ENCODE measurements around the gene TRAK2. TPM values are rescaled to one million over a fixed set of nuclear protein-coding genes. Genes with fewer than 3 reads are reported as not detected.
"Not testable (repeated sequence)": the region's sequence is repeated elsewhere in the genome, so short reads cannot be mapped to it uniquely, and the experiment has no call there.

TRAK2 gene
- total and polyA plus RNA-seq, 8 donors, result 8.2 to 46.8 (median 27.2) TPM

GRCh38 chr2:201440182-201440581, 11.1 kb downstream of the TRAK2 start:
- intact Hi-C loops (cut with DNase I; ENCODE audit: low total_unique reads), result no loop called here
- Histone ChIP-seq H3K4me1 (peaks cover 0 to 44% (median 17%) of the 10 kb centered on the region in 4 donors), H3K9me3 (no peaks in the 10 kb centered on the region), H3K27me3 (no peaks in the 10 kb centered on the region), H3K4me3 (no peak overlapping the region), H3K36me3 (no peaks in the 10 kb centered on the region), H3K27ac (no peak overlapping the region)
- no peak for TF ChIP-seq CTCF (IDR thresholded peaks at IDR 0.05)
- peak in 2 of 3 donors; percentile 28 to 47 for TF ChIP-seq POLR2AphosphoS5 (IDR thresholded peaks at IDR 0.05)
- TF ChIP-seq POLR2A (IDR thresholded peaks at IDR 0.05), result no peak
- DNase-seq, result peak; percentile 61 to 83
- 21 to 43% (median 30%) methylated on average over 1 of the region's 1 CpG for WGBS, 5 donors

- intact Hi-C loops (cut with DNase I; ENCODE audit: low total_unique reads); H3K4me3 ChIP-seq; H3K27ac ChIP-seq; H3K27me3 ChIP-seq; H3K36me3 ChIP-seq; DNase-seq; H3K9me3 ChIP-seq: not testable (repeated sequence)
- 80 to 100% (median 98%) methylated on average over 1 to 2 of the region's 3 CpGs for WGBS, 5 donors
- peaks cover 0 to 37% (median 14%) of the 10 kb centered on the region in 4 donors for H3K4me1 ChIP-seq
Observed at GRCh38 chr2:201439336-201439922, 11.8 kb downstream of the TRAK2 start.

- Histone ChIP-seq H3K4me3 (no peak overlapping the region), H3K4me1 (peaks cover 12 to 54% (median 31%) of the 10 kb centered on the region in 4 donors), H3K9me3 (no peaks in the 10 kb centered on the region), H3K27ac (no peak overlapping the region), H3K36me3 (no peaks in the 10 kb centered on the region), H3K27me3 (no peaks in the 10 kb centered on the region)
- WGBS, 5 donors, result 95 to 97% (median 96%) methylated on average over 2 of the region's 2 CpGs
- DNase-seq, result no peak
- TF ChIP-seq CTCF (IDR thresholded peaks at IDR 0.05) (no peak), POLR2A (IDR thresholded peaks at IDR 0.05) (no peak), EP300 (IDR thresholded peaks at IDR 0.05) (no peak), POLR2AphosphoS5 (IDR thresholded peaks at IDR 0.05) (no peak)
- intact Hi-C loops (cut with DNase I; ENCODE audit: low total_unique reads), result no loop called here
Observed at GRCh38 chr2:201436141-201436540, 15.1 kb downstream of the TRAK2 start.

GRCh38 chr2:201433394-201433995, 17.8 kb downstream of the TRAK2 start:
- H3K4me3 ChIP-seq, result no peak overlapping the region
- intact Hi-C loops (cut with DNase I; ENCODE audit: low total_unique reads), result no loop called here
- H3K27ac ChIP-seq, result peak overlapping the region in 2 of 5 donors; percentile 56 to 66
- H3K36me3 ChIP-seq, result no peaks in the 10 kb centered on the region
- peaks cover 8 to 41% (median 24%) of the 10 kb centered on the region in 4 donors for H3K4me1 ChIP-seq
- no peak for TF ChIP-seq CTCF (IDR thresholded peaks at IDR 0.05)
- TF ChIP-seq POLR2A (IDR thresholded peaks at IDR 0.05), result no peak
- no peak for TF ChIP-seq EP300 (IDR thresholded peaks at IDR 0.05)
- no peak for TF ChIP-seq POLR2AphosphoS5 (IDR thresholded peaks at IDR 0.05)
- DNase-seq, result peak in 1 of 2 donors; percentile 33
- no peaks in the 10 kb centered on the region for H3K9me3 ChIP-seq
- WGBS, 5 donors, result 53 to 67% (median 59%) methylated on average over 11 of the region's 11 CpGs
- no peaks in the 10 kb centered on the region for H3K27me3 ChIP-seq

Data from stomach (tissue), 9 donors.